Sigmoid colon (tissue), 7 donors: Measurements from ENCODE around the gene ENO3. TPM values are rescaled to one million over a fixed set of nuclear protein-coding genes. Genes with fewer than 3 reads are reported as not detected.
A peak's percentile ranks its signal among the peaks of the same experiment; 100 is the strongest.

Experiments
- DNase-seq: peaks from one replicate; pipeline ENCODE4 v3.0.0-alpha.2; 2019
- H3K27ac ChIP-seq, 4 donors: fragments of 200-600 bp; sonication (generic); one replicate each; pipeline ENCODE4 v1.5.1; 2016 to 2019; ENCODE audit warnings: mild to moderate bottlenecking in 1 of 4
- H3K27me3 ChIP-seq, 3 donors: fragments of 200-600 bp; sonication (generic); one replicate each; pipeline ENCODE4 v1.5.1; 2019; ENCODE audit warnings: mild to moderate bottlenecking in 1 of 3
- H3K36me3 ChIP-seq, 4 donors: fragments of 200-600 bp; sonication (generic); one replicate each; pipeline ENCODE4 v1.5.1; 2016 to 2019
- H3K4me1 ChIP-seq, 4 donors: fragments of 200-600 bp; sonication (generic); one replicate each; pipeline ENCODE4 v1.5.1; 2017 to 2019
- H3K4me3 ChIP-seq, 4 donors: fragments of 200-600 bp; sonication (generic); one replicate each; pipeline ENCODE4 v1.5.1; 2017 to 2019; ENCODE audit warnings: mild to moderate bottlenecking in 2 of 4, moderate library complexity in 1 of 4
- H3K9me3 ChIP-seq, 4 donors: fragments of 200-600 bp in 3 of 4; sonication (generic) in 3 of 4; one replicate each; pipeline versions ENCODE4 v1.5.1 to v1.6.1; 2013 to 2019
- CTCF ChIP-seq, 4 experiments: fragments of 450-650 bp in 3 of 4; fragments of 200-600 bp in 1 of 4; IDR thresholded peaks; one replicate each; pipeline ENCODE4 v1.5.1; 2016 to 2019; ENCODE audit warnings: antibody characterized with exemption in 4 of 4, mild to moderate bottlenecking in 3 of 4, moderate library complexity in 2 of 4
- EP300 ChIP-seq, 4 donors: sonication (generic); formaldehyde crosslinking; IDR thresholded peaks; one replicate each; pipeline ENCODE4 v1.6.1; 2017; ENCODE audit warnings: antibody characterized with exemption in 4 of 4
- POLR2A ChIP-seq, 2 donors: fragments of 450-650 bp; IDR thresholded peaks; one replicate each; pipeline ENCODE4 v1.6.1; 2016; ENCODE audit warnings: antibody characterized with exemption in 2 of 2, mild to moderate bottlenecking in 2 of 2, moderate library complexity in 2 of 2
- POLR2AphosphoS5 ChIP-seq, 4 donors: sonication (generic); formaldehyde crosslinking; IDR thresholded peaks; one replicate each; pipeline ENCODE4 v1.6.1; 2017; ENCODE audit warnings: antibody characterized with exemption in 4 of 4
- WGBS, 2 donors: extraction: QIAGEN DNeasy Blood & Tissue Kit; methylation state at CpG; one replicate each; pipeline ENCODE4 v1.1.7; 2013; 5-methylcytosine and 5-hydroxymethylcytosine counted together
- intact Hi-C: fragments of 100-400 bp; cut with DNase I; formaldehyde crosslinking; loops from one replicate; pipeline ENCODE4 v1.15.1; 2023
- polyA plus RNA-seq, 3 donors: library from polyadenylated mRNA; stranded (reverse); fragments of 200-250 nt; gene quantifications; one replicate each; pipeline ENCODE4 v1.2.3, GENCODE V29; 2013
- small RNA-seq, 3 donors: library from RNA; depleted of rRNA; stranded (forward); fragments of <200 nt; gene quantifications; one replicate each; pipeline ENCODE3, GENCODE V24; 2016
- total RNA-seq, 4 donors: library from RNA; depleted of rRNA; stranded (reverse); fragments of >200 nt; gene quantifications; one replicate each; pipeline ENCODE4 v1.1.0, GENCODE V29; 2016
- donor health status: healthy with polysubstance abuse.
- donor health status: Bipolar disorder and iron deficiency.
- donor health status: healthy.

Gene ENO3
- total and polyA plus RNA-seq, 7 donors: 0.69 to 10.3 (median 5.4) TPM

DNA sequence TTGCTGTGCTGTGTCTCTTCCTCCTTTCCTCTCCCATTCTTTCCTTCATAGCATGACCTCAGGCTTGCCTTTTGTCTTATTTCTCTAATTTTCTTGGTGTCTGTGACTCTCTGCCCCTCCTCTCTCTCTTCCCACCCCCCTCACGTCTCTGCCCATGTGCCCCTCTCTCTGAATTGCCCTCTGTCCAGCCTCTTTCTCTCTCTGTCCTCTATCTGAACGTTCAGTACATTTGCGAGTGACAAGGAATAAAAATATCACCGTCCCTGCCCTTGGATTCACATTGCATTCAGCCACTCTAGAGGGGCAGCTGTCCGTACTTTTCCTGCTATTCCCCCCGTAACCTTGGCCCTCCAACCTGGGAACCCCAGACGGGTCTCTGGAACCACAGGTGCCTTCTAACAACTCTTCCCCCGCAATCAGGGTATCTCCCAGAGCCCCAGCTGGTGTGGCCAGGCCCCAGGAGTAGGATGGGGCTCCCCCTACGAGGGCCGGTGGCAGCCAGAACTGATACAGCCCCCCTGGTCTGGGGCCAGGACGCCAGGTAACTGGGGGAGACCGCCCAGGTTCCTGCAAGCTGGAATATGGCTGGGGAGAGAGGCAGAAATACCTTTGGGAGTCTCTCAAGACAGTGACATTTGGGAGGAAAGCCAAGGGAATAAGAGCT lies 48.6 kb downstream of the ENO3 start:
- intact Hi-C loops: loop anchor here (2.0 kb wide), 1 partner anchor 31 kb away; no protein-coding TSS in a partner anchor
- TF ChIP-seq POLR2AphosphoS5 (IDR thresholded peaks at IDR 0.05): no peak
- no peak for TF ChIP-seq CTCF (IDR thresholded peaks at IDR 0.05)
- no peak for DNase-seq
- Histone ChIP-seq H3K27ac (peak overlapping the region; percentile 96 to 97 (median 96)), H3K9me3 (no peaks in the 10 kb centered on the region), H3K4me1 (peaks cover 0 to 34% (median 31%) of the 10 kb centered on the region in 4 donors), H3K27me3 (no peaks in the 10 kb centered on the region), H3K36me3 (peaks cover 26 to 40% (median 37%) of the 10 kb centered on the region in 4 donors), H3K4me3 (peak overlapping the region; percentile 90 to 99 (median 98))
- WGBS, 2 donors: 66 to 72% methylated on average over 12 of the region's 12 CpGs

DNA sequence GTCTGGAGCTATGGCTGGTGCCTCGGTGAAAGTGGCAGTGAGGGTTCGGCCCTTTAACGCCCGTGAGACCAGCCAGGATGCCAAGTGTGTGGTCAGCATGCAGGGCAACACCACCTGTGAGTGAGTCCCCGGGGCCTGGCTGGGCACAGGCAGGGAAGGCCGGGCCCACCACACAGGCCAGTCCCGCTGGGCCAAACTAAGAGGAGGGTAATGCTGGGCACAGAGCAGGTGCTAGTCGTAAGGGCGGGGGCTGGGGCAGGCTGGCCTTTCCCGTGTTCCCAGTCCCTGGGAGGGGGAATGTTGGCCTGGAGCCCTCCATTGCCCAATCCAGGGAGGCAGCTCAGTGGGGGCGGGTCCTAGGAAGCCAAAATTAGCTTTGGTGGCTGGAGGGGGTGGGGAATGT lies 49.3 kb downstream of the ENO3 start:
- intact Hi-C loops: no loop called here
- Histone ChIP-seq H3K27me3 (no peaks in the 10 kb centered on the region), H3K27ac (peak overlapping the region; percentile 96 to 97 (median 96)), H3K9me3 (no peaks in the 10 kb centered on the region), H3K36me3 (peaks cover 32 to 47% (median 44%) of the 10 kb centered on the region in 4 donors), H3K4me3 (peak overlapping the region; percentile 0 to 99 (median 94)), H3K4me1 (peaks cover 0 to 34% (median 31%) of the 10 kb centered on the region in 4 donors)
- DNase-seq: peak; percentile 92
- no peak for TF ChIP-seq CTCF (IDR thresholded peaks at IDR 0.05)
- peak in 2 of 4 donors; percentile 11 to 35 for TF ChIP-seq POLR2AphosphoS5 (IDR thresholded peaks at IDR 0.05)
- 80 to 85% methylated on average over 11 of the region's 11 CpGs for WGBS, 2 donors

DNA sequence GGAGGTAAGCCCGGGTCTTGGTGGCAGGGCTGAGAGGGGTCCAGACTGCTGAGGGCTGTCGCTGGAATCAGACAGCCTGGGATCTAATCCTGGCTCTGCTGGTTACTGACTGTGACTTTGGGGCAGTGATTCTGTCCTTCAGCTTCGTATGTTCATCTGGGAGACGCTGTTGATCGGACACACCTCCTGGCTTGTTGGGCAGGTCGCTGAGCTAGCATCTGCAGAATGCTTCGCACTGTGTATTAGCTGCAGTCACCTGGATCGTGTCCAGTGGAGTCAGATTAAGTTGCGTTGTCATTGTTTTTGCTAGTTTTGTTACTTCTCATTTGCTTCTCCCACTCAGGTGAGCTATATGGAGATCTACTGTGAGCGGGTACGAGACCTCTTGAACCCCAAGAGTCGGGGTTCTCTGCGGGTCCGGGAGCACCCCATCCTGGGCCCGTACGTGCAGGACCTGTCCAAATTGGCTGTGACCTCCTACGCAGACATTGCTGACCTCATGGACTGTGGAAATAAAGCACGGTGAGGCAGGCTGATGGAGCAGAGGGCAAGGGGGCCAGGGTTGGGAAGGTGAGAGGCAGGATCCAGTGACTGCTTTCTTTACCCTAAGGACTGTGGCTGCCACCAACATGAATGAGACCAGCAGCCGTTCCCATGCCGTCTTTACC lies 51.3 kb downstream of the ENO3 start:
- H3K27me3 ChIP-seq: no peaks in the 10 kb centered on the region
- TF ChIP-seq POLR2A (IDR thresholded peaks at IDR 0.05) (no peak), POLR2AphosphoS5 (IDR thresholded peaks at IDR 0.05) (no peak), CTCF (IDR thresholded peaks at IDR 0.05) (no peak), EP300 (IDR thresholded peaks at IDR 0.05) (no peak)
- WGBS, 2 donors: 95 to 96% methylated on average over 20 of the region's 20 CpGs
- H3K4me3 ChIP-seq: no peak overlapping the region
- peaks cover 38 to 67% (median 64%) of the 10 kb centered on the region in 4 donors for H3K36me3 ChIP-seq
- H3K4me1 ChIP-seq: peaks cover 0 to 26% (median 25%) of the 10 kb centered on the region in 4 donors
- intact Hi-C loops: no loop called here
- no peaks in the 10 kb centered on the region for H3K9me3 ChIP-seq
- H3K27ac ChIP-seq: no peak overlapping the region
- no peak for DNase-seq

- no peak for DNase-seq
- intact Hi-C loops: no loop called here
- no peaks in the 10 kb centered on the region for H3K27me3 ChIP-seq
- TF ChIP-seq CTCF (IDR thresholded peaks at IDR 0.05) (no peak), POLR2AphosphoS5 (IDR thresholded peaks at IDR 0.05) (no peak), POLR2A (IDR thresholded peaks at IDR 0.05) (no peak), EP300 (IDR thresholded peaks at IDR 0.05) (no peak)
- peaks cover 0 to 26% (median 25%) of the 10 kb centered on the region in 4 donors for H3K4me1 ChIP-seq
- no peak overlapping the region for H3K4me3 ChIP-seq
- H3K9me3 ChIP-seq: no peaks in the 10 kb centered on the region
- H3K27ac ChIP-seq: no peak overlapping the region
- peaks cover 48 to 78% (median 75%) of the 10 kb centered on the region in 4 donors for H3K36me3 ChIP-seq
- 96% methylated on average over 18 of the region's 18 CpGs for WGBS, 2 donors
Measured at GRCh38 chr17:5003214-5003867, 52.4 kb downstream of the ENO3 start.

Small RNAs within 50 kb of the gene (small RNA-seq; reads per million reads assigned to genes)
- gene MIR6864 (0 to 0.51 (median 0.32) reads per million in 3 donors), gene MIR6865 (0 reads per million in 3 donors)

Other genes with a start within 250 kb of the ENO3 start
- 10 to 100 TPM; 20.0 to 37.7 (median 26.2) TPM for gene PELP1, start 247.0 kb upstream of the ENO3 start, total RNA-seq
- 10 to 100 TPM in 1 of 3 donors, 1 to 10 TPM in 2; 4.2 to 27.0 (median 9.9) TPM for gene PELP1, start 247.0 kb upstream of the ENO3 start, polyA plus RNA-seq
- gene ARRB2, start 240.5 kb upstream of the ENO3 start, total RNA-seq: 10 to 100 TPM; 22.1 to 35.7 (median 28.2) TPM
- 10 to 100 TPM; 38.4 to 51.7 (median 39.3) TPM for gene ARRB2, start 240.5 kb upstream of the ENO3 start, polyA plus RNA-seq
- gene MED11, start 219.7 kb upstream of the ENO3 start, total RNA-seq: 10 to 100 TPM; 31.1 to 43.6 (median 38.3) TPM
- 10 to 100 TPM; 35.8 to 61.9 (median 47.4) TPM for gene MED11, start 219.7 kb upstream of the ENO3 start, polyA plus RNA-seq
- under 1 TPM in 3 of 4 donors, not detected in 1; 0.36 to 0.55 (median 0.49) TPM for gene ZMYND15, start 211.3 kb upstream of the ENO3 start, total RNA-seq
- gene ZMYND15, start 211.3 kb upstream of the ENO3 start, polyA plus RNA-seq: 1 to 10 TPM in 2 of 3 donors, not detected in 1; 1.1 to 1.2 TPM
- gene CXCL16, start 211.2 kb upstream of the ENO3 start, total RNA-seq: 1 to 10 TPM; 4.6 to 6.8 (median 5.3) TPM
- 10 to 100 TPM; 21.6 to 32.8 (median 29.0) TPM for gene CXCL16, start 211.2 kb upstream of the ENO3 start, polyA plus RNA-seq
- not detected for gene TM4SF5, start 179.2 kb upstream of the ENO3 start, total RNA-seq
- gene TM4SF5, start 179.2 kb upstream of the ENO3 start, polyA plus RNA-seq: 10 to 100 TPM in 2 of 3 donors, 1 to 10 TPM in 1; 7.8 to 19.2 (median 11.1) TPM
- 1 to 10 TPM in 3 of 4 donors, not detected in 1; 1.1 to 6.4 (median 4.1) TPM for gene VMO1, start 164.8 kb upstream of the ENO3 start, total RNA-seq
- gene VMO1, start 164.8 kb upstream of the ENO3 start, polyA plus RNA-seq: 1 to 10 TPM in 2 of 3 donors, not detected in 1; 2.2 to 4.4 TPM
- not detected for gene GLTPD2, start 162.2 kb upstream of the ENO3 start, total RNA-seq
- gene GLTPD2, start 162.2 kb upstream of the ENO3 start, polyA plus RNA-seq: 1 to 10 TPM in 1 of 3 donors, under 1 TPM in 1, not detected in 1; 0.06 to 1.6 TPM
- gene PSMB6, start 155.0 kb upstream of the ENO3 start, total RNA-seq: 100 to 1,000 TPM; 153 to 242 (median 192) TPM
- gene PSMB6, start 155.0 kb upstream of the ENO3 start, polyA plus RNA-seq: 100 to 1,000 TPM; 172 to 213 (median 201) TPM
- 10 to 100 TPM in 3 of 4 donors, 1 to 10 TPM in 1; 9.3 to 20.5 (median 12.3) TPM for gene PLD2, start 144.0 kb upstream of the ENO3 start, total RNA-seq
- gene PLD2, start 144.0 kb upstream of the ENO3 start, polyA plus RNA-seq: 10 to 100 TPM in 1 of 3 donors, 1 to 10 TPM in 2; 6.0 to 18.0 (median 7.9) TPM
- gene MINK1, start 117.8 kb upstream of the ENO3 start, total RNA-seq: 10 to 100 TPM; 17.1 to 43.8 (median 21.0) TPM
- 100 to 1,000 TPM in 1 of 3 donors, 10 to 100 TPM in 2; 45.0 to 117 (median 63.8) TPM for gene MINK1, start 117.8 kb upstream of the ENO3 start, polyA plus RNA-seq
- gene C17orf107, start 51.6 kb upstream of the ENO3 start, total RNA-seq: 1 to 10 TPM in 1 of 4 donors, under 1 TPM in 3; 0.68 to 2.8 (median 0.85) TPM
- 1 to 10 TPM in 1 of 3 donors, under 1 TPM in 2; under 0.01 to 1.7 (median 0.69) TPM for gene C17orf107, start 51.6 kb upstream of the ENO3 start, polyA plus RNA-seq
- gene CHRNE, start 48.0 kb upstream of the ENO3 start, total RNA-seq: under 1 TPM in 3 of 4 donors, not detected in 1; 0.49 to 0.55 (median 0.54) TPM
- gene CHRNE, start 48.0 kb upstream of the ENO3 start, polyA plus RNA-seq: under 1 TPM in 2 of 3 donors, not detected in 1; 0.46 to 0.57 TPM
- not detected for gene GP1BA, start 18.8 kb upstream of the ENO3 start, total RNA-seq
- 1 to 10 TPM in 1 of 3 donors, not detected in 2; 1.1 TPM for gene GP1BA, start 18.8 kb upstream of the ENO3 start, polyA plus RNA-seq
- gene SLC25A11, start 11.1 kb upstream of the ENO3 start, total RNA-seq: 10 to 100 TPM; 41.0 to 60.3 (median 48.6) TPM
- gene SLC25A11, start 11.1 kb upstream of the ENO3 start, polyA plus RNA-seq: 10 to 100 TPM; 57.7 to 82.8 (median 79.9) TPM
- 10 to 100 TPM; 51.2 to 71.2 (median 60.3) TPM for gene RNF167, start 10.9 kb upstream of the ENO3 start, total RNA-seq
- 100 to 1,000 TPM in 1 of 3 donors, 10 to 100 TPM in 2; 45.0 to 120 (median 83.9) TPM for gene RNF167, start 10.9 kb upstream of the ENO3 start, polyA plus RNA-seq
- gene PFN1, start 2.6 kb upstream of the ENO3 start, total RNA-seq: 1,000 to 10,000 TPM in 1 of 4 donors, 100 to 1,000 TPM in 3; 690 to 1,141 (median 828) TPM
- 1,000 to 10,000 TPM in 1 of 3 donors, 100 to 1,000 TPM in 2; 853 to 1,404 (median 948) TPM for gene PFN1, start 2.6 kb upstream of the ENO3 start, polyA plus RNA-seq
- 10 to 100 TPM; 42.6 to 84.5 (median 72.3) TPM for gene SPAG7, start 16.7 kb downstream of the ENO3 start, total RNA-seq
- 10 to 100 TPM; 67.8 to 79.3 (median 73.9) TPM for gene SPAG7, start 16.7 kb downstream of the ENO3 start, polyA plus RNA-seq
- gene CAMTA2, start 36.6 kb downstream of the ENO3 start, total RNA-seq: 10 to 100 TPM in 3 of 4 donors, 1 to 10 TPM in 1; 9.9 to 24.6 (median 21.7) TPM
- gene CAMTA2, start 36.6 kb downstream of the ENO3 start, polyA plus RNA-seq: 10 to 100 TPM; 35.1 to 64.5 (median 42.0) TPM
- 1 to 10 TPM in 2 of 4 donors, under 1 TPM in 2; 0.36 to 3.0 (median 1.5) TPM for gene INCA1, start 46.4 kb downstream of the ENO3 start, total RNA-seq
- gene INCA1, start 46.4 kb downstream of the ENO3 start, polyA plus RNA-seq: 1 to 10 TPM; 2.2 to 3.6 (median 2.3) TPM
- 100 to 1,000 TPM in 1 of 4 donors, 10 to 100 TPM in 3; 46.4 to 101 (median 81.0) TPM for gene KIF1C, start 46.8 kb downstream of the ENO3 start, total RNA-seq
- 100 to 1,000 TPM in 2 of 3 donors, 10 to 100 TPM in 1; 83.3 to 164 (median 108) TPM for gene KIF1C, start 46.8 kb downstream of the ENO3 start, polyA plus RNA-seq
- not detected for gene SLC52A1, start 84.3 kb downstream of the ENO3 start, total RNA-seq
- under 1 TPM in 2 of 3 donors, not detected in 1; 0.23 to 0.74 TPM for gene SLC52A1, start 84.3 kb downstream of the ENO3 start, polyA plus RNA-seq
- 1 to 10 TPM; 4.3 to 6.1 (median 5.3) TPM for gene ZFP3, start 127.3 kb downstream of the ENO3 start, total RNA-seq
- gene ZFP3, start 127.3 kb downstream of the ENO3 start, polyA plus RNA-seq: 1 to 10 TPM; 2.4 to 3.2 (median 2.8) TPM
- gene ZNF232, start 160.8 kb downstream of the ENO3 start, total RNA-seq: 10 to 100 TPM in 3 of 4 donors, 1 to 10 TPM in 1; 5.7 to 15.3 (median 12.7) TPM
- gene ZNF232, start 160.8 kb downstream of the ENO3 start, polyA plus RNA-seq: 1 to 10 TPM; 4.8 to 8.7 (median 6.0) TPM
- 1 to 10 TPM in 1 of 4 donors, not detected in 3; 2.5 TPM for gene USP6, start 164.9 kb downstream of the ENO3 start, total RNA-seq
- gene USP6, start 164.9 kb downstream of the ENO3 start, polyA plus RNA-seq: under 1 TPM in 1 of 3 donors, not detected in 2; 0.06 TPM
- 10 to 100 TPM; 15.5 to 24.3 (median 16.9) TPM for gene ZNF594, start 240.7 kb downstream of the ENO3 start, total RNA-seq
- 1 to 10 TPM in 1 of 3 donors, under 1 TPM in 1, not detected in 1; 0.23 to 3.8 TPM for gene ZNF594, start 240.7 kb downstream of the ENO3 start, polyA plus RNA-seq